K562 (cell line): ENCODE results near the gene ASIC1. TPM values are rescaled to one million over a fixed set of nuclear protein-coding genes. Genes with fewer than 3 reads are reported as not detected.

Experiments used
- ATAC-seq: fragments of 200-7000 bp; cut with Tn5 transposase; 3 replicates; pipeline ENCODE4 v1.9.1; 2020; ENCODE audit warnings: moderate library complexity
- BruUV-seq: library from RNA; stranded (reverse); fragments of 400-500 nt; replicated peaks from 2 replicates; lab custom pipeline; 2021; lab: Mats Ljungman, UMichigan
- CTCF ChIA-PET: fragments of 300-600 bp; formaldehyde crosslinking; extraction: SDS; loops from one replicate; lab custom pipeline; 2021; ENCODE audit warnings: low intra/inter-chr PET ratio; lab: Yijun Ruan, JAX
- POLR2A ChIA-PET: fragments of 300-600, 350-650 bp; sonication (Branson Sonifier 250); formaldehyde crosslinking; extraction: SDS; loops from one replicate; lab custom pipeline; 2021; ENCODE audit warnings: antibody characterized with exemption, inconsistent platforms; lab: Yijun Ruan, JAX
- DNase-seq, 4 experiments: peaks; one replicate each; pipeline versions ENCODE4 v3.0.0 to v3.0.0-alpha.2; 2011 to 2018; ENCODE audit warnings: low spot score in 3 of 4, mixed read lengths in 3 of 4; ENCODE audit errors: extremely low read depth in 1 of 4
- FAIRE-seq: peaks from 2 replicates; lab custom pipeline; 2011; peaks lifted over from hg19 to GRCh38; lab: Jason Lieb, UNC
- H2AFZ ChIP-seq: 2 replicates; pipeline ENCODE4 v1.6.0; 2011; ENCODE audit warnings: low read depth, low read length, control low read depth, inconsistent platforms
- H3K27ac ChIP-seq: fragments of 200-600 bp; 3 replicates; pipeline ENCODE4 v1.8.0; 2011; ENCODE audit warnings: low read depth, mild to moderate bottlenecking, control low read depth, inconsistent platforms, low read length, moderate library complexity, mixed read lengths; ENCODE audit errors: extremely low read depth
- H3K27me3 ChIP-seq, 2 experiments: fragments of 300-600 bp in 1 of 2; 2 replicates in 1 of 2; 3 replicates in 1 of 2; pipeline versions ENCODE4 v1.6.0 to v1.8.0; 2011; ENCODE audit warnings: inconsistent platforms in 2 of 2, low read length in 2 of 2, mild to moderate bottlenecking in 1 of 2, mixed read lengths in 1 of 2, moderate library complexity in 1 of 2; ENCODE audit not compliant: control insufficient read depth in 2 of 2, insufficient read depth in 2 of 2
- H3K36me3 ChIP-seq: fragments of 300-600 bp; 3 replicates; pipeline ENCODE4 v1.8.0; 2011; ENCODE audit warnings: mild to moderate bottlenecking, low read length, inconsistent platforms; ENCODE audit not compliant: control insufficient read depth, insufficient read depth
- H3K4me1 ChIP-seq, 2 experiments: fragments of 200-600 bp in 1 of 2; replicated peaks in 1 of 2; 2 replicates in 1 of 2; 3 replicates in 1 of 2; pipeline versions ENCODE4 v1.5.1 to v1.8.0; 2011; ENCODE audit warnings: inconsistent platforms in 2 of 2, low read length in 2 of 2, mild to moderate bottlenecking in 1 of 2, mixed read lengths in 1 of 2, moderate library complexity in 1 of 2; ENCODE audit not compliant: control insufficient read depth in 2 of 2, insufficient read depth in 2 of 2
- H3K4me2 ChIP-seq: 2 replicates; pipeline ENCODE4 v1.6.1; 2011; ENCODE audit warnings: low read length, control low read depth, inconsistent platforms, mixed read lengths; ENCODE audit not compliant: insufficient read depth
- H3K4me3 ChIP-seq: fragments of 200-600 bp; sonication (generic), shearing (Covaris generic); 2 replicates; pipeline ENCODE4 v1.5.1; 2016; ENCODE audit warnings: control low read depth, inconsistent platforms
- H3K79me2 ChIP-seq: fragments of 200-600 bp; 3 replicates; pipeline ENCODE4 v1.8.0; 2011; ENCODE audit warnings: low read length, inconsistent platforms; ENCODE audit not compliant: control insufficient read depth, insufficient read depth
- H3K9ac ChIP-seq, 2 experiments: 2 replicates each; pipeline versions ENCODE4 v1.6.0 to v1.6.1; 2011; ENCODE audit warnings: low read depth in 2 of 2, low read length in 2 of 2, control low read depth in 1 of 2, inconsistent platforms in 1 of 2, mild to moderate bottlenecking in 1 of 2, mixed read lengths in 1 of 2; ENCODE audit not compliant: insufficient read depth in 1 of 2
- H3K9me1 ChIP-seq: one replicate; pipeline ENCODE4 v1.6.0; 2011; ENCODE audit warnings: inconsistent platforms, mild to moderate bottlenecking, low read length, moderate library complexity; ENCODE audit not compliant: control insufficient read depth, insufficient read depth
- H3K9me3 ChIP-seq: replicated peaks from 2 replicates; pipeline ENCODE4 v1.5.1; 2011; ENCODE audit warnings: low read depth, low read length, inconsistent platforms; ENCODE audit not compliant: control insufficient read depth, insufficient read depth
- H4K20me1 ChIP-seq: replicated peaks from 2 replicates; pipeline ENCODE4 v1.6.1; 2011; ENCODE audit warnings: low read length, inconsistent platforms, mixed read lengths; ENCODE audit not compliant: control insufficient read depth, insufficient read depth
- BRCA1 ChIP-seq, 2 experiments: fragments of 450-650 bp in 1 of 2; sonication (generic) in 1 of 2; formaldehyde crosslinking in 1 of 2; IDR thresholded peaks; 2 replicates each; pipeline versions ENCODE4 v1.5.0 to v1.6.1; 2017 to 2020; ENCODE audit warnings: mild to moderate bottlenecking in 1 of 2, missing genetic modification reagents in 1 of 2
- CREBBP ChIP-seq: IDR thresholded peaks from one replicate; pipeline ENCODE4 v1.6.1; 2012; ENCODE audit warnings: low read depth, mild to moderate bottlenecking, control low read depth, inconsistent platforms, low read length
- GTF2E2 ChIP-seq: fragments of 200-800 bp; sonication (Bioruptor generic); IDR thresholded peaks from 2 replicates; pipeline ENCODE4 v1.6.1; 2016; ENCODE audit warnings: missing genetic modification characterization, missing compliant biosample characterization
- HMBOX1 ChIP-seq: sonication (generic); IDR thresholded peaks from 2 replicates; pipeline ENCODE4 v1.6.1; 2016
- MCM3 ChIP-seq: fragments of 450-650 bp; IDR thresholded peaks from 2 replicates; pipeline ENCODE4 v1.6.1; 2016
- NFE2 ChIP-seq: IDR thresholded peaks from 2 replicates; pipeline ENCODE4 v1.6.1; 2014; ENCODE audit warnings: antibody characterized with exemption, low read depth
- TAF9B ChIP-seq: fragments of 450-650 bp; IDR thresholded peaks from 2 replicates; pipeline ENCODE4 v1.6.1; 2018; ENCODE audit warnings: mild to moderate bottlenecking; ENCODE audit not compliant: partially characterized antibody
- TSHZ1 ChIP-seq: fragments of 250-450 bp; sonication (Bioruptor Pico); IDR thresholded peaks from 2 replicates; pipeline ENCODE4 v1.4.0; 2020; ENCODE audit warnings: mild to moderate bottlenecking, moderate library complexity
- ZBTB12 ChIP-seq: fragments of 250-450 bp; sonication (Bioruptor Pico); IDR thresholded peaks from 2 replicates; pipeline ENCODE4 v1.4.0; 2020
- ZNF551 ChIP-seq: fragments of 250-450 bp; sonication (Bioruptor Pico); IDR thresholded peaks from 2 replicates; pipeline ENCODE4 v1.5.0; 2021; ENCODE audit warnings: mild to moderate bottlenecking, moderate library complexity
- ZNF740 ChIP-seq, 3 experiments: fragments of 200-800 bp in 1 of 3; sonication (Bioruptor generic) in 1 of 3; sonication (generic) in 1 of 3; formaldehyde crosslinking in 1 of 3; IDR thresholded peaks; 2 replicates each; pipeline versions ENCODE4 v1.6.1 to v1.8.0; 2016 to 2022; ENCODE audit warnings: mild to moderate bottlenecking in 2 of 3, missing compliant biosample characterization in 2 of 3, missing genetic modification characterization in 2 of 3, missing genetic modification reagents in 1 of 3
- WGBS: fragments of 100-300 bp; shearing (Covaris generic); methylation state at CpG from one replicate; pipeline ENCODE4 v1.1.6; 2016; ENCODE audit warnings: low coverage, mixed read lengths; ENCODE audit not compliant: insufficient coverage; ENCODE audit errors: missing lambda C conversion rate; 5-methylcytosine and 5-hydroxymethylcytosine counted together
- in situ Hi-C: fragments of 300-500 bp; cut with MboI; formaldehyde crosslinking; loops from 4 replicates; pipeline ENCODE4 v1.15.0; 2018; ENCODE audit warnings: inconsistent platforms, mixed read lengths
- intact Hi-C: fragments of 100-400 bp; cut with micrococcal nuclease; formaldehyde crosslinking; loops from 2 replicates; pipeline ENCODE4 v1.14.2; 2022
- polyA plus RNA-seq, 8 experiments: library from polyadenylated mRNA; depleted of rRNA in 4 of 8; stranded (reverse) in 5 of 8; unstranded in 3 of 8; fragments of >200 nt; fragmentation: Nextera tagmentation in 2 of 8; fragmentation: Illumina TruSeq in 1 of 8; extraction: Ambion mirVana in 2 of 8; extraction: Trizol in 1 of 8; gene quantifications; 2 replicates each; pipeline versions ENCODE4 v1.2.1 to v1.2.3, GENCODE V29; 2011 to 2014; ENCODE audit warnings: inconsistent platforms in 1 of 8, missing spikeins in 1 of 8
- total RNA-seq, 7 experiments: library from RNA; depleted of rRNA in 6 of 7; stranded (reverse); fragments of >200 nt in 6 of 7; fragmentation: Illumina TruSeq in 2 of 7; extraction: Trizol in 2 of 7; gene quantifications; 2 replicates each; pipeline versions ENCODE4 v1.2.1 to v1.2.3, GENCODE V29; 2011 to 2021; ENCODE audit warnings: low replicate concordance in 1 of 7

Gene ASIC1
- total and polyA plus RNA-seq, 9 of the 15 experiments (the other 6 are each of a cell fraction or from before 2014, with no cell fraction given): 0.01 to 1.7 (median 0.45) TPM

GRCh38 chr12:50109319-50109718 lies 51.9 kb downstream of the ASIC1 start:
- TF ChIP-seq TSHZ1 (CRISPR knock-in tag) (no peak), ZBTB12 (no peak), BRCA1 (IDR thresholded peaks at IDR 0.05) (no peak), BRCA1 (CRISPR knock-in tag; IDR thresholded peaks at IDR 0.05) (no peak), CREBBP (no peak), ZNF551 (no peak), TAF9B (no peak), HMBOX1 (no peak), MCM3 (no peak), GTF2E2 (tag) (no peak), NFE2 (no peak), ZNF740 (CRISPR knock-in tag; IDR thresholded peaks at IDR 0.05) (no peak), ZNF740 (tag; IDR thresholded peaks at IDR 0.05) (no peak)
- WGBS: 54% methylated on average over 2 of the region's 3 CpGs
- DNase-seq: no peak
- H3K4me1 ChIP-seq: peaks cover 32 to 49% of the 10 kb centered on the region in 2 experiments
- no TSS peak for BruUV-seq
- POLR2A ChIA-PET: interaction anchor here (0.6 to 2.7 kb wide), 6 partner anchors 9 to 58 kb away, joined by 3 to 6 read pairs (median 4); partner anchors contain the start of genes CERS5 and SMARCD1
- intact Hi-C loops (no loop called here), in situ Hi-C loops (no loop called here)
- H3K27ac ChIP-seq: 0 out of 3 replicates have a peak overlapping the region, but pooled peaks have one; percentile 65
- peak overlapping the region; percentile 90 for H2AFZ ChIP-seq
- CTCF ChIA-PET: no interaction called here
- no peak for ATAC-seq
- H3K4me2 ChIP-seq: peak overlapping the region; percentile 98; the same call in 1 of the 2 replicates
- no peak for FAIRE-seq
- no peak overlapping the region for H3K4me3 ChIP-seq
- H3K9me3 ChIP-seq: no peaks in the 10 kb centered on the region
- peaks cover 5% of the 10 kb centered on the region; the same call in 1 of the 2 replicates for H4K20me1 ChIP-seq
- no peaks in the 10 kb centered on the region for H3K9me1 ChIP-seq
- no peaks in the 10 kb centered on the region for H3K27me3 ChIP-seq
- H3K36me3 ChIP-seq: no peaks in the 10 kb centered on the region; the same call in 2 of the 3 replicates
- peak overlapping the region in 1 of 2 experiments; percentile 86; a peak in 2 of 4 replicates for H3K9ac ChIP-seq
- H3K79me2 ChIP-seq: peaks cover 23% of the 10 kb centered on the region
